H1 (cell line): ENCODE results near the gene CROCC2. TPM values are rescaled to one million over a fixed set of nuclear protein-coding genes. Genes with fewer than 3 reads are reported as not detected.
A peak's percentile ranks its signal among the peaks of the same experiment; 100 is the strongest.

Source experiments
- BRCA1 ChIP-seq: IDR thresholded peaks from 2 replicates; pipeline ENCODE4 v1.6.1; 2012; ENCODE audit warnings: low read depth, low read length, improper control_type of control experiment
- HDAC6 ChIP-seq: IDR thresholded peaks from one replicate; pipeline ENCODE4 v1.7.1; 2012; ENCODE audit warnings: low read depth, mild to moderate bottlenecking, inconsistent platforms, low read length, moderate library complexity
- JUN ChIP-seq: IDR thresholded peaks from 2 replicates; pipeline ENCODE4 v1.6.1; 2011; ENCODE audit warnings: low read depth, mild to moderate bottlenecking, improper control_type of control experiment, low read length
- KDM1A ChIP-seq: fragments of 200-600, 300-600 bp; sonication (generic); IDR thresholded peaks from 2 replicates; pipeline ENCODE4 v1.7.1; 2016; ENCODE audit warnings: mild to moderate bottlenecking, low read length, borderline replicate concordance
- NANOG ChIP-seq: IDR thresholded peaks from 2 replicates; pipeline ENCODE4 v1.6.1; 2011; ENCODE audit warnings: low read length, low read depth, mild to moderate bottlenecking, inconsistent platforms; ENCODE audit not compliant: insufficient read depth, poor library complexity, severe bottlenecking
- POU5F1 ChIP-seq: IDR thresholded peaks from 2 replicates; pipeline ENCODE4 v1.6.1; 2011; ENCODE audit warnings: low read depth, mild to moderate bottlenecking, low read length, moderate library complexity
- RXRA ChIP-seq: IDR thresholded peaks from 2 replicates; pipeline ENCODE4 v1.6.1; 2011; ENCODE audit warnings: low read depth, mild to moderate bottlenecking, low read length, moderate library complexity; ENCODE audit not compliant: insufficient read depth
- SIN3A ChIP-seq, 2 experiments: IDR thresholded peaks in 1 of 2; conservative IDR thresholded peaks in 1 of 2; 2 replicates each; pipeline ENCODE4 v1.6.1; 2011 to 2012; ENCODE audit warnings: low read length in 2 of 2, improper control_type of control experiment in 1 of 2, low read depth in 1 of 2, mild to moderate bottlenecking in 1 of 2
- SP1 ChIP-seq: IDR thresholded peaks from 2 replicates; pipeline ENCODE4 v1.6.1; 2011; ENCODE audit warnings: low read depth, low read length
- SUZ12 ChIP-seq: fragments of 200-600 bp; sonication (generic); IDR thresholded peaks from 2 replicates; pipeline ENCODE4 v1.6.1; 2012; ENCODE audit warnings: mild to moderate bottlenecking, inconsistent platforms, low read length, moderate library complexity, mixed read lengths
- TAF1 ChIP-seq: IDR thresholded peaks from 2 replicates; pipeline ENCODE4 v1.6.1; 2011; ENCODE audit warnings: mild to moderate bottlenecking, low read depth, low read length
- polyA plus RNA-seq, 7 experiments: library from polyadenylated mRNA; depleted of rRNA in 3 of 7; stranded (reverse) in 5 of 7; unstranded in 2 of 7; fragments of >200 nt in 5 of 7; fragments of 200-250 nt in 2 of 7; gene quantifications; 1 replicate in 5 of 7; 2 replicates in 1 of 7; 4 replicates in 1 of 7; pipeline versions ENCODE4 v1.2.1 to v1.2.3, GENCODE V29; 2011 to 2013; ENCODE audit warnings: missing spikeins in 2 of 7, mixed read lengths in 2 of 7
- total RNA-seq: library from RNA; stranded (reverse); fragmentation: NEBNext Ultra II Directional; extraction: Animal tissue kit (Norgen Biotek cat#: 25700); gene quantifications from 2 replicates; pipeline ENCODE4 v1.2.1, GENCODE V29; 2021
- TF ChIP-seq, protein P1 (sequence below): IDR thresholded peaks from 2 replicates; pipeline ENCODE4 v1.6.1; 2011; ENCODE audit warnings: low read length, improper control_type of control experiment
- TF ChIP-seq, protein P2 (sequence below): IDR thresholded peaks from 2 replicates; pipeline ENCODE4 v1.6.1; 2011; ENCODE audit warnings: low read depth, mild to moderate bottlenecking, low read length; ENCODE audit not compliant: insufficient read depth
- TF ChIP-seq, protein P3 (sequence below), 3 experiments: IDR thresholded peaks; 1 replicate in 2 of 3; 2 replicates in 1 of 3; pipeline versions ENCODE4 v1.5.1 to v1.6.1; 2011; ENCODE audit warnings: low read length in 3 of 3, mild to moderate bottlenecking in 3 of 3, inconsistent platforms in 2 of 3, low read depth in 1 of 3, moderate library complexity in 1 of 3; ENCODE audit not compliant: insufficient read depth in 1 of 3; ENCODE audit errors: control extremely low read depth in 1 of 3

CROCC2 gene
- total and polyA plus RNA-seq, 2 of the 8 experiments (the other 6 are each of a cell fraction or from before 2014, with no cell fraction given), result not detected

DNA sequence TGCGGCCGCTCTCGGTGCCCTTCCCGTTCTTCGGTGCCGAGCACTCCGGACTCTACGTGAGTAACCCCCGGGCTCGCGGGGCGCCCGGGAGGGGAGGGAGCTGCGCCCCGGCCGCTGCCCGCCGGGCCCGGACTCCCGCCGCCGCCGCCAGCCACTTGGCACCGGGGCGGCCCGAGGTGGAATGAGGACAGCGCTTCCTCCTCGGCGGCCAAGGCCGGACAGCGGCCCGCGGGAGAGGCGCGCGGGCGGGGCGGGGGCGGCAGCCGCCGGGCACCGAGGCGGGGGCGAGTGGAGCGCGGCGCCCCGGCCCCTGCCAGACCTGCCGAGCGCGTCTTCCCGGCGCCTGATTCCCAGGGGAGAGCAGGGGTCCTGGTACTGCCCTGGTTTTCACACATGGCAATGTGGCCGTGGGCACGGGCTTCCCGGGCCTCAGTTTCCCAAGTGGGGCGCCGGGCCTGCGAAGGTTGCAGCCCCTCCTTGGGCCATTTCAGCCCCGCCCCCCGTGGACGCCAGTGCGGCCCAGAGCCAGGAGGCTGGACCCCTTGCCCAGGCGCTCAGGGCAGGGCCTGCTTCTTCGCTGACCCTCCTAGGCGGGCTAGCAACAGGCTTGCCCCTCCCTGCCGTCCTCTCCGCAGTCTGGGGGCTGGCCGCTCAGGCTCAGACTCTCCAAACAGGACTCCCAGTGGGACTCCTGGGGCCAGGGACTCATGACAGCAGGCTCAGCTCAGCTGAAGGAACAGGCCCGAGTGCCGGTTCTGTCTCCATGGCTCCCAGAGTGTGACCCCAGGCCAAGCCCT is 93.1 kb downstream of the CROCC2 start (continued):
- no peak for TF ChIP-seq RXRA
- no peak for TF ChIP-seq TAF1
- TF ChIP-seq HDAC6, result no peak
- TF ChIP-seq, protein P1, sequence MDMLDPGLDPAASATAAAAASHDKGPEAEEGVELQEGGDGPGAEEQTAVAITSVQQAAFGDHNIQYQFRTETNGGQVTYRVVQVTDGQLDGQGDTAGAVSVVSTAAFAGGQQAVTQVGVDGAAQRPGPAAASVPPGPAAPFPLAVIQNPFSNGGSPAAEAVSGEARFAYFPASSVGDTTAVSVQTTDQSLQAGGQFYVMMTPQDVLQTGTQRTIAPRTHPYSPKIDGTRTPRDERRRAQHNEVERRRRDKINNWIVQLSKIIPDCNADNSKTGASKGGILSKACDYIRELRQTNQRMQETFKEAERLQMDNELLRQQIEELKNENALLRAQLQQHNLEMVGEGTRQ, result no peak
- TF ChIP-seq JUN, result no peak
- TF ChIP-seq SUZ12, result peak; percentile 38; the same call in 1 of the 2 replicates
- no peak for TF ChIP-seq SP1
- TF ChIP-seq, protein P2, sequence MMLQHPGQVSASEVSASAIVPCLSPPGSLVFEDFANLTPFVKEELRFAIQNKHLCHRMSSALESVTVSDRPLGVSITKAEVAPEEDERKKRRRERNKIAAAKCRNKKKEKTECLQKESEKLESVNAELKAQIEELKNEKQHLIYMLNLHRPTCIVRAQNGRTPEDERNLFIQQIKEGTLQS, result no peak
- TF ChIP-seq, protein P3, sequence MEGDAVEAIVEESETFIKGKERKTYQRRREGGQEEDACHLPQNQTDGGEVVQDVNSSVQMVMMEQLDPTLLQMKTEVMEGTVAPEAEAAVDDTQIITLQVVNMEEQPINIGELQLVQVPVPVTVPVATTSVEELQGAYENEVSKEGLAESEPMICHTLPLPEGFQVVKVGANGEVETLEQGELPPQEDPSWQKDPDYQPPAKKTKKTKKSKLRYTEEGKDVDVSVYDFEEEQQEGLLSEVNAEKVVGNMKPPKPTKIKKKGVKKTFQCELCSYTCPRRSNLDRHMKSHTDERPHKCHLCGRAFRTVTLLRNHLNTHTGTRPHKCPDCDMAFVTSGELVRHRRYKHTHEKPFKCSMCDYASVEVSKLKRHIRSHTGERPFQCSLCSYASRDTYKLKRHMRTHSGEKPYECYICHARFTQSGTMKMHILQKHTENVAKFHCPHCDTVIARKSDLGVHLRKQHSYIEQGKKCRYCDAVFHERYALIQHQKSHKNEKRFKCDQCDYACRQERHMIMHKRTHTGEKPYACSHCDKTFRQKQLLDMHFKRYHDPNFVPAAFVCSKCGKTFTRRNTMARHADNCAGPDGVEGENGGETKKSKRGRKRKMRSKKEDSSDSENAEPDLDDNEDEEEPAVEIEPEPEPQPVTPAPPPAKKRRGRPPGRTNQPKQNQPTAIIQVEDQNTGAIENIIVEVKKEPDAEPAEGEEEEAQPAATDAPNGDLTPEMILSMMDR (IDR thresholded peaks at IDR 0.05; ENCODE audit: control extremely low read depth in 1 of 3, insufficient read depth in 1 of 3, low read depth in 1 of 3, low read length in 3 of 3), result no peak
- no peak for TF ChIP-seq BRCA1
- no peak for TF ChIP-seq NANOG
- no peak for TF ChIP-seq SIN3A (conservative IDR thresholded peaks at IDR 0.05 in 1 of 2, IDR thresholded peaks at IDR 0.05 in 1 of 2; ENCODE audit: low read depth in 1 of 2, low read length in 2 of 2)
- TF ChIP-seq KDM1A, result no peak
- TF ChIP-seq POU5F1, result no peak
